Gastroesophageal sphincter (tissue), 3 donors: ENCODE measurements around the gene CASTOR1.

Source experiments
- EP300 ChIP-seq: sonication (generic); formaldehyde crosslinking; IDR thresholded peaks from one replicate; pipeline ENCODE4 v1.6.1; 2017; ENCODE audit warnings: antibody characterized with exemption, mild to moderate bottlenecking
- POLR2A ChIP-seq, 2 donors: fragments of 450-650 bp; IDR thresholded peaks; one replicate each; pipeline ENCODE4 v1.6.1; 2017; ENCODE audit warnings: antibody characterized with exemption in 2 of 2, mild to moderate bottlenecking in 2 of 2, moderate library complexity in 1 of 2
- POLR2AphosphoS5 ChIP-seq: sonication (generic); formaldehyde crosslinking; IDR thresholded peaks from one replicate; pipeline ENCODE4 v1.6.1; 2017; ENCODE audit warnings: antibody characterized with exemption
- TF ChIP-seq, protein P1 (sequence below), 4 experiments: fragments of 200-600 bp in 2 of 4; fragments of 450-650 bp in 2 of 4; sonication (generic) in 1 of 4; IDR thresholded peaks; one replicate each; pipeline ENCODE4 v1.5.1; 2017 to 2019; ENCODE audit warnings: antibody characterized with exemption in 4 of 4, mild to moderate bottlenecking in 2 of 4, moderate library complexity in 2 of 4

- TF ChIP-seq POLR2A (IDR thresholded peaks at IDR 0.05), result no peak
- TF ChIP-seq, protein P1, sequence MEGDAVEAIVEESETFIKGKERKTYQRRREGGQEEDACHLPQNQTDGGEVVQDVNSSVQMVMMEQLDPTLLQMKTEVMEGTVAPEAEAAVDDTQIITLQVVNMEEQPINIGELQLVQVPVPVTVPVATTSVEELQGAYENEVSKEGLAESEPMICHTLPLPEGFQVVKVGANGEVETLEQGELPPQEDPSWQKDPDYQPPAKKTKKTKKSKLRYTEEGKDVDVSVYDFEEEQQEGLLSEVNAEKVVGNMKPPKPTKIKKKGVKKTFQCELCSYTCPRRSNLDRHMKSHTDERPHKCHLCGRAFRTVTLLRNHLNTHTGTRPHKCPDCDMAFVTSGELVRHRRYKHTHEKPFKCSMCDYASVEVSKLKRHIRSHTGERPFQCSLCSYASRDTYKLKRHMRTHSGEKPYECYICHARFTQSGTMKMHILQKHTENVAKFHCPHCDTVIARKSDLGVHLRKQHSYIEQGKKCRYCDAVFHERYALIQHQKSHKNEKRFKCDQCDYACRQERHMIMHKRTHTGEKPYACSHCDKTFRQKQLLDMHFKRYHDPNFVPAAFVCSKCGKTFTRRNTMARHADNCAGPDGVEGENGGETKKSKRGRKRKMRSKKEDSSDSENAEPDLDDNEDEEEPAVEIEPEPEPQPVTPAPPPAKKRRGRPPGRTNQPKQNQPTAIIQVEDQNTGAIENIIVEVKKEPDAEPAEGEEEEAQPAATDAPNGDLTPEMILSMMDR (IDR thresholded peaks at IDR 0.05), result no peak
- TF ChIP-seq EP300, result no peak
- TF ChIP-seq POLR2AphosphoS5, result no peak
Measured at GRCh38 chr22:30285176-30285845, 4.0 kb downstream of the CASTOR1 start.
